Measurements from ENCODE around the gene DTNBP1. TPM values are rescaled to one million over a fixed set of nuclear protein-coding genes. Genes with fewer than 3 reads are reported as not detected.
A peak's percentile ranks its signal among the peaks of the same experiment; 100 is the strongest.

Gene DTNBP1
- total RNA-seq, 6 experiments from 2014 or later, result 3.4 to 8.6 (median 5.7) TPM

- TF ChIP-seq CTCF (IDR thresholded peaks at IDR 0.05) (no peak), POLR2A (IDR thresholded peaks at IDR 0.05) (no peak)
- intact Hi-C loops (cut with DNase I), result no loop called here
- 45% methylated on average over 6 of the region's 6 CpGs for WGBS (ENCODE audit: insufficient coverage, low coverage, low lambda C conversion rate, missing lambda C conversion rate)
- H3K36me3 ChIP-seq, result no peaks in the 10 kb centered on the region
- peak; percentile 54 to 62 (median 54) for DNase-seq
- H3K27ac ChIP-seq, result peak overlapping the region in 1 of 3 donors; percentile 18
- H3K9me3 ChIP-seq, result no peaks in the 10 kb centered on the region
- peak; percentile 70 to 92 (median 88) for ATAC-seq
- no peak overlapping the region for H3K4me3 ChIP-seq
- H3K27me3 ChIP-seq, result no peaks in the 10 kb centered on the region
- H3K4me1 ChIP-seq, result no peaks in the 10 kb centered on the region
Measured at GRCh38 chr6:15621203-15622044, 41.4 kb downstream of the DTNBP1 start.

GRCh38 chr6:15620611-15621010 is 42.2 kb downstream of the DTNBP1 start:
- Histone ChIP-seq H3K4me1 (no peaks in the 10 kb centered on the region), H3K27me3 (no peaks in the 10 kb centered on the region), H3K4me3 (no peak overlapping the region), H3K36me3 (no peaks in the 10 kb centered on the region), H3K9me3 (no peaks in the 10 kb centered on the region), H3K27ac (no peak overlapping the region)
- WGBS (ENCODE audit: insufficient coverage, low coverage, low lambda C conversion rate, missing lambda C conversion rate), result 86% methylated on average over 4 of the region's 4 CpGs
- TF ChIP-seq POLR2A (IDR thresholded peaks at IDR 0.05), result no peak
- intact Hi-C loops (cut with DNase I), result no loop called here
- ATAC-seq (no peak), DNase-seq (no peak)

- no peaks in the 10 kb centered on the region for H3K36me3 ChIP-seq
- no peak for DNase-seq
- H3K4me1 ChIP-seq, result no peaks in the 10 kb centered on the region
- no peaks in the 10 kb centered on the region for H3K9me3 ChIP-seq
- TF ChIP-seq POLR2A (IDR thresholded peaks at IDR 0.05) (no peak), CTCF (IDR thresholded peaks at IDR 0.05) (no peak)
- intact Hi-C loops (cut with DNase I), result no loop called here
- no peaks in the 10 kb centered on the region for H3K27me3 ChIP-seq
- WGBS (ENCODE audit: insufficient coverage, low coverage, low lambda C conversion rate, missing lambda C conversion rate), result 94% methylated on average over 1 of the region's 1 CpG
- H3K4me3 ChIP-seq, result no peak overlapping the region
- no peak for ATAC-seq
- no peak overlapping the region for H3K27ac ChIP-seq
Measured at GRCh38 chr6:15619330-15619729, 43.5 kb downstream of the DTNBP1 start.

GRCh38 chr6:15618685-15619084 is 44.1 kb downstream of the DTNBP1 start:
- Histone ChIP-seq H3K27ac (no peak overlapping the region), H3K9me3 (no peaks in the 10 kb centered on the region), H3K27me3 (no peaks in the 10 kb centered on the region), H3K4me1 (no peaks in the 10 kb centered on the region), H3K36me3 (no peaks in the 10 kb centered on the region), H3K4me3 (no peak overlapping the region)
- DNase-seq (no peak), ATAC-seq (no peak)
- no peak for TF ChIP-seq POLR2A (IDR thresholded peaks at IDR 0.05)
- intact Hi-C loops (cut with DNase I), result no loop called here
- WGBS (ENCODE audit: insufficient coverage, low coverage, low lambda C conversion rate, missing lambda C conversion rate), result 95% methylated on average over 6 of the region's 6 CpGs

GRCh38 chr6:15616261-15616660 is 46.6 kb downstream of the DTNBP1 start:
- intact Hi-C loops (cut with DNase I), result no loop called here
- 81% methylated on average over 5 of the region's 5 CpGs for WGBS (ENCODE audit: insufficient coverage, low coverage, low lambda C conversion rate, missing lambda C conversion rate)
- Histone ChIP-seq H3K36me3 (peaks cover 0 to 1% (median 0%) of the 10 kb centered on the region in 4 donors), H3K27ac (no peak overlapping the region), H3K4me1 (no peaks in the 10 kb centered on the region), H3K27me3 (no peaks in the 10 kb centered on the region), H3K9me3 (no peaks in the 10 kb centered on the region), H3K4me3 (no peak overlapping the region)
- ATAC-seq (no peak), DNase-seq (no peak)
- TF ChIP-seq POLR2A (IDR thresholded peaks at IDR 0.05) (no peak), CTCF (IDR thresholded peaks at IDR 0.05) (no peak)
